ENCODE measurements around the gene KRT36.

Gene KRT36

DNA sequence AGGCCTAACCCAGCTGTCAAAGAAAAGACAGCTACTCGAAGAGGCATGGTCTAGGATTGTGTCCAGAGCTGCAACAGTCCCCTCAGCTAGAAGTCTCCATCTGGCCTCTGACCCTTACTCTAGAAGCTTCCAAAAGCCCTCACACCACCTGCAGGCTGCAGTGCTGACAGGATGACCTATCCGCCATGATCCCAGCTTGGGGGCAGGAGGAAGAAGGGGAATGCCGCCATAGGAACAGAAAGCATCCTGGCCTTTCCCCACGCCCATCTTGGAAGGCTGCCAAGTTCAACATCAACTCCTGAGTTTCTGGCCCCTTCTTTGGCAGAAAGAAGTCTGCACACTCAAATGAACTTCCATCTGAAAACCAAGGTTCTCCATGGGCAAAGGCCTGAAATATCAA is 3.1 kb upstream of the KRT36 start:
- no peak overlapping the region for H3K27ac ChIP-seq (ENCODE audit: low read length)
- no peaks in the 10 kb centered on the region for H3K9me3 ChIP-seq (ENCODE audit: control insufficient read depth, low read depth, low read length)
- no peaks in the 10 kb centered on the region for H3K27me3 ChIP-seq (ENCODE audit: control insufficient read depth, insufficient read depth, low read length)
- H3K4me3 ChIP-seq (ENCODE audit: low read length) = no peak overlapping the region
- H3K4me1 ChIP-seq (ENCODE audit: control insufficient read depth, low read depth, low read length) = no peaks in the 10 kb centered on the region
- no peaks in the 10 kb centered on the region for H3K36me3 ChIP-seq (ENCODE audit: control insufficient read depth, low read depth, low read length)
- H3K9ac ChIP-seq (ENCODE audit: low read length) = no peak overlapping the region

DNA sequence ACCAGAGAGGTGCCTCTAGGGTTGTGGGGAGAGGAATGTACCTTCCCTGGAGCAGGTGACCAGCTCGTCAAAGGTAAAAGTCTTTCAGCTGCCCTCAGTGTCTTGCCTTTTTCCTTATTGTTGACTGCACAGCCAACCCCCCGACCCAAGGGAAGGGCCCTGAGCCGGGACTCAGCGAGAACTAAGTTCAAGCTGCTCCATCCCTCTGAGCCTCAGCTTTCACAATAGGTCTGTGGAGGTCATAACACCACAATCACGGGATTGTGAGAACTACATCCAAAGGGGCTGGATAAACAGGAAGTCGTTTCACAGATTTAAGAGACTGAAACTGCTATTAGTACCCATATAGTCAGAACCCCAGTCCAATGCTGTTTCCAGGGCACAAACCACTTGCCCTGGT is 2.6 kb upstream of the KRT36 start:
- Histone ChIP-seq H3K36me3 (ENCODE audit: control insufficient read depth, low read depth, low read length) (no peaks in the 10 kb centered on the region), H3K9me3 (ENCODE audit: control insufficient read depth, low read depth, low read length) (no peaks in the 10 kb centered on the region), H3K4me1 (ENCODE audit: control insufficient read depth, low read depth, low read length) (no peaks in the 10 kb centered on the region), H3K27ac (ENCODE audit: low read length) (no peak overlapping the region), H3K4me3 (ENCODE audit: low read length) (no peak overlapping the region), H3K27me3 (ENCODE audit: control insufficient read depth, insufficient read depth, low read length) (no peaks in the 10 kb centered on the region), H3K9ac (ENCODE audit: low read length) (no peak overlapping the region)

GRCh38 chr17:41491476-41491875 is 1.8 kb upstream of the KRT36 start:
- Histone ChIP-seq H3K4me3 (ENCODE audit: low read length) (no peak overlapping the region), H3K4me1 (ENCODE audit: control insufficient read depth, low read depth, low read length) (no peaks in the 10 kb centered on the region), H3K27ac (ENCODE audit: low read length) (no peak overlapping the region), H3K27me3 (ENCODE audit: control insufficient read depth, insufficient read depth, low read length) (no peaks in the 10 kb centered on the region), H3K9ac (ENCODE audit: low read length) (no peak overlapping the region), H3K36me3 (ENCODE audit: control insufficient read depth, low read depth, low read length) (no peaks in the 10 kb centered on the region), H3K9me3 (ENCODE audit: control insufficient read depth, low read depth, low read length) (no peaks in the 10 kb centered on the region)

GRCh38 chr17:41490000-41490990 is 585 bp upstream of the KRT36 start:
- no peak overlapping the region for H3K4me3 ChIP-seq (ENCODE audit: low read length)
- no peaks in the 10 kb centered on the region for H3K36me3 ChIP-seq (ENCODE audit: control insufficient read depth, low read depth, low read length)
- no peaks in the 10 kb centered on the region for H3K4me1 ChIP-seq (ENCODE audit: control insufficient read depth, low read depth, low read length)
- H3K9ac ChIP-seq (ENCODE audit: low read length) = no peak overlapping the region
- no peaks in the 10 kb centered on the region for H3K27me3 ChIP-seq (ENCODE audit: control insufficient read depth, insufficient read depth, low read length)
- H3K9me3 ChIP-seq (ENCODE audit: control insufficient read depth, low read depth, low read length) = no peaks in the 10 kb centered on the region
- H3K27ac ChIP-seq (ENCODE audit: low read length) = no peak overlapping the region

- Histone ChIP-seq H3K36me3 (ENCODE audit: control insufficient read depth, low read depth, low read length) (no peaks in the 10 kb centered on the region), H3K27me3 (ENCODE audit: control insufficient read depth, insufficient read depth, low read length) (no peaks in the 10 kb centered on the region), H3K9me3 (ENCODE audit: control insufficient read depth, low read depth, low read length) (no peaks in the 10 kb centered on the region), H3K9ac (ENCODE audit: low read length) (no peak overlapping the region), H3K4me1 (ENCODE audit: control insufficient read depth, low read depth, low read length) (no peaks in the 10 kb centered on the region), H3K4me3 (ENCODE audit: low read length) (no peak overlapping the region), H3K27ac (ENCODE audit: low read length) (no peak overlapping the region)
Measured at GRCh38 chr17:41486809-41487530, 2.7 kb downstream of the KRT36 start.

GRCh38 chr17:41486316-41486715 is 3.4 kb downstream of the KRT36 start:
- no peak overlapping the region for H3K27ac ChIP-seq (ENCODE audit: low read length)
- no peaks in the 10 kb centered on the region for H3K27me3 ChIP-seq (ENCODE audit: control insufficient read depth, insufficient read depth, low read length)
- H3K4me3 ChIP-seq (ENCODE audit: low read length) = no peak overlapping the region
- no peaks in the 10 kb centered on the region for H3K4me1 ChIP-seq (ENCODE audit: control insufficient read depth, low read depth, low read length)
- no peak overlapping the region for H3K9ac ChIP-seq (ENCODE audit: low read length)
- no peaks in the 10 kb centered on the region for H3K36me3 ChIP-seq (ENCODE audit: control insufficient read depth, low read depth, low read length)
- no peaks in the 10 kb centered on the region for H3K9me3 ChIP-seq (ENCODE audit: control insufficient read depth, low read depth, low read length)

GRCh38 chr17:41484920-41485904 is 4.5 kb downstream of the KRT36 start:
- H3K27me3 ChIP-seq (ENCODE audit: control insufficient read depth, insufficient read depth, low read length) = no peaks in the 10 kb centered on the region
- no peaks in the 10 kb centered on the region for H3K9me3 ChIP-seq (ENCODE audit: control insufficient read depth, low read depth, low read length)
- no peaks in the 10 kb centered on the region for H3K36me3 ChIP-seq (ENCODE audit: control insufficient read depth, low read depth, low read length)
- H3K4me1 ChIP-seq (ENCODE audit: control insufficient read depth, low read depth, low read length) = no peaks in the 10 kb centered on the region
- no peak overlapping the region for H3K27ac ChIP-seq (ENCODE audit: low read length)
- no peak overlapping the region for H3K9ac ChIP-seq (ENCODE audit: low read length)
- no peak overlapping the region for H3K4me3 ChIP-seq (ENCODE audit: low read length)

GRCh38 chr17:41483991-41484826 is 5.5 kb downstream of the KRT36 start:
- Histone ChIP-seq H3K36me3 (ENCODE audit: control insufficient read depth, low read depth, low read length) (no peaks in the 10 kb centered on the region), H3K27ac (ENCODE audit: low read length) (no peak overlapping the region), H3K27me3 (ENCODE audit: control insufficient read depth, insufficient read depth, low read length) (no peaks in the 10 kb centered on the region), H3K4me1 (ENCODE audit: control insufficient read depth, low read depth, low read length) (no peaks in the 10 kb centered on the region), H3K4me3 (ENCODE audit: low read length) (no peak overlapping the region), H3K9me3 (ENCODE audit: control insufficient read depth, low read depth, low read length) (no peaks in the 10 kb centered on the region), H3K9ac (ENCODE audit: low read length) (no peak overlapping the region)

DNA sequence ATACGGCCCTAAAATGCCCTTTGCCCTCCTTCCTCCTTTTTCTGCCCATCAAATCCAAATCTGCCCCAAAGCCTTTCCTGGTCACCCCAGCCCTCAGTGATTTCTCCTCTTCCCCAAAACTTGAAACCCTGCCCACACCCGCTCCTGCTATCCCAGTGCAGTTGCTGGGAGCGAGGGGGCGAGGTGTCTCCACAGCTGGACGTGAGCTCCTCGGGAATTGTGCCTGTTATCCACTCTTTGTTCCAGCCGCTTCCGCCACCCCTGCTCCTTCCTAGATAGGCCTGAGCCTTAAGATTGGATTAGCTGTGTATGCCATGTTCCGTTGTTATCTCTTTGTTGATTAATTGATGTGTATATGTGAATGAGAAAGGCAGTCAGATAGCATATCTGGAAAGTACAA is 6.2 kb downstream of the KRT36 start:
- no peaks in the 10 kb centered on the region for H3K27me3 ChIP-seq (ENCODE audit: control insufficient read depth, insufficient read depth, low read length)
- H3K4me1 ChIP-seq (ENCODE audit: control insufficient read depth, low read depth, low read length) = no peaks in the 10 kb centered on the region
- no peak overlapping the region for H3K9ac ChIP-seq (ENCODE audit: low read length)
- H3K27ac ChIP-seq (ENCODE audit: low read length) = no peak overlapping the region
- H3K9me3 ChIP-seq (ENCODE audit: control insufficient read depth, low read depth, low read length) = no peaks in the 10 kb centered on the region
- H3K4me3 ChIP-seq (ENCODE audit: low read length) = no peak overlapping the region
- no peaks in the 10 kb centered on the region for H3K36me3 ChIP-seq (ENCODE audit: control insufficient read depth, low read depth, low read length)

- Histone ChIP-seq H3K4me3 (ENCODE audit: low read length) (no peak within 1 kb of the TSS), H3K27ac (ENCODE audit: low read length) (no peak within 1 kb of the TSS), H3K9me3 (ENCODE audit: control insufficient read depth, low read depth, low read length) (no peaks in the 10 kb centered on the region), H3K27me3 (ENCODE audit: control insufficient read depth, insufficient read depth, low read length) (no peaks in the 10 kb centered on the region), H3K36me3 (ENCODE audit: control insufficient read depth, low read depth, low read length) (no peaks in the 10 kb centered on the region), H3K9ac (ENCODE audit: low read length) (no peak within 1 kb of the TSS), H3K4me1 (ENCODE audit: control insufficient read depth, low read depth, low read length) (no peaks in the 10 kb centered on the region)
Measured at GRCh38 chr17:41481036-41481435, 8.7 kb downstream of the KRT36 start, which contains the start of gene KRT35. Gene KRT35, minus strand, starts transcription at chr17:41481151. Its CDS starts 54 bp downstream, at chr17:41481097.
